ENCODE results near the gene GLB1L.

Gene GLB1L

DNA sequence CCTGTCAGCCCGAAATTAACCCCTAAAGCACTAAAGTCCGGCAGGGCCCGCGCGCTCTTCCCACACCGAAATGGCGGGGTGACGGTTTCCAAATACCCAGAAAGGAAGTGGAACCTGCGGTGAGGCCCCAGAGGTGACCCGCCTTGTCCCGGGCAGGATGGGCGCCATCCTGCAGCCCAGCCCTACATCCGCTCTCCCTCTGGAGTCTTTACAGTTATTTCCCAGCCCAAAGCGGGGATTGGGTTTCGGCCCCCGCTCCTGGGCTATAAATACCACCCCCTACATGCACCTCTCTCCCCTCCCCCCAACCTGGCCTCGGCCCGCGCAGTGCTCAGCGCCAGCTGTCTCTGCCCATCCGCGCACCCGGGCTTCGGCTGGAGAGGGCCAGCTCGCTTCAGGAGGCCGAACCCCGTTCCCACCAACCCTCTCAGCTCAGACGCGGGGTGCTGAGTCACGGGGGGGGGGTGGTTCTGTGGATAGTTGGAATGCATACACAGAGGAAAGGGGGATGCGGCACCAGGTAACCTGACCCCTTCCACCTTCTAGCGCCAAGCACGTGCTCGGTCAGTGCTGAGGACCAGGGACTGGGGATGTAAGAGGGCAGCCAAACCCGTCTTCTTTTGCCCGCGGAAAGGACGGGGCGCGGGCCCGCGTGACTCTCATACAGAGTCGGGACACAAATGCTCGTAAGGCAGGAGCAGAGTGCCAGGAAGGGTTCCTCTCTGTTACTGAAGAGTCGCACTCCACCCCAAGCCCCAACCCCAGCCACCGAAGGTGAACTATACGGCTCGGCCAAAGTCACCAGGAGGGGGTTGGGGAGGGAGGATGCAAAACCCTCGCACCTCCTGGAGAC is 7.9 kb upstream of the GLB1L start, which contains the start of gene TUBA4B:
TUBA4B (plus strand) TSS at position 344 of the 853 bp plus-strand sequence; CDS start at position 509, 165 bp downstream.
- peak within 1 kb of the TSS; percentile 76 for H3K4me3 ChIP-seq (ENCODE audit: low read depth, low read length)
- TF ChIP-seq, protein P1, sequence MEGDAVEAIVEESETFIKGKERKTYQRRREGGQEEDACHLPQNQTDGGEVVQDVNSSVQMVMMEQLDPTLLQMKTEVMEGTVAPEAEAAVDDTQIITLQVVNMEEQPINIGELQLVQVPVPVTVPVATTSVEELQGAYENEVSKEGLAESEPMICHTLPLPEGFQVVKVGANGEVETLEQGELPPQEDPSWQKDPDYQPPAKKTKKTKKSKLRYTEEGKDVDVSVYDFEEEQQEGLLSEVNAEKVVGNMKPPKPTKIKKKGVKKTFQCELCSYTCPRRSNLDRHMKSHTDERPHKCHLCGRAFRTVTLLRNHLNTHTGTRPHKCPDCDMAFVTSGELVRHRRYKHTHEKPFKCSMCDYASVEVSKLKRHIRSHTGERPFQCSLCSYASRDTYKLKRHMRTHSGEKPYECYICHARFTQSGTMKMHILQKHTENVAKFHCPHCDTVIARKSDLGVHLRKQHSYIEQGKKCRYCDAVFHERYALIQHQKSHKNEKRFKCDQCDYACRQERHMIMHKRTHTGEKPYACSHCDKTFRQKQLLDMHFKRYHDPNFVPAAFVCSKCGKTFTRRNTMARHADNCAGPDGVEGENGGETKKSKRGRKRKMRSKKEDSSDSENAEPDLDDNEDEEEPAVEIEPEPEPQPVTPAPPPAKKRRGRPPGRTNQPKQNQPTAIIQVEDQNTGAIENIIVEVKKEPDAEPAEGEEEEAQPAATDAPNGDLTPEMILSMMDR (IDR thresholded peaks at IDR 0.05; ENCODE audit: insufficient read depth, low read depth, low read length, missing control alignments) = no peak
- peak; percentile 74 for DNase-seq (ENCODE audit: low read depth)

GRCh38 chr2:219252570-219252899 is 7.3 kb upstream of the GLB1L start:
- DNase-seq (ENCODE audit: low read depth) = no peak
- TF ChIP-seq, protein P1 (IDR thresholded peaks at IDR 0.05; ENCODE audit: insufficient read depth, low read depth, low read length, missing control alignments) = no peak
- H3K4me3 ChIP-seq (ENCODE audit: low read depth, low read length) = peak overlapping the region; percentile 76

GRCh38 chr2:219252084-219252483 is 6.8 kb upstream of the GLB1L start:
- H3K4me3 ChIP-seq (ENCODE audit: low read depth, low read length) = peak overlapping the region; percentile 76
- DNase-seq (ENCODE audit: low read depth) = peak; percentile 18
- TF ChIP-seq, protein P1 (IDR thresholded peaks at IDR 0.05; ENCODE audit: insufficient read depth, low read depth, low read length, missing control alignments) = no peak

DNA sequence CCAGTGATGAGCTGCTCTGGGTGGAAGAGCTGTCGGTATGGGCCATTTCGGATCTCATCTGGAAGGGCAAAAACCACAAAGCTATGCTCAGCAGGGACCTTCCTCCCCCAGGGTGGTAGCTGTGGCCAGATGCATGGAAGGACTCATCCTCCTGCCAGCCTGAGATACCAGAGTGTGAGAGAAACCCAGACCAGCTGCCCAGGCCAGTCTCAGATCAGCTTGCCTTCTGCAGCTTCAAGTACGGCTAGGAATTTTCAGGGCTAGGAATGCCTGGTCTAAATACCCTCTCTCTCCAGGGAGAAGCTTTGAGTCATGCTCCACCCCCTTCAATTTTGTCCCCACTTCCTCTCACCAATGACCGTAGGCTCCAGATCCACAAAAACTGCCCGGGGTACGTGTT is 6.4 kb upstream of the GLB1L start:
- TF ChIP-seq, protein P1 (IDR thresholded peaks at IDR 0.05; ENCODE audit: insufficient read depth, low read depth, low read length, missing control alignments) = no peak
- DNase-seq (ENCODE audit: low read depth) = no peak
- no peak overlapping the region for H3K4me3 ChIP-seq (ENCODE audit: low read depth, low read length)

DNA sequence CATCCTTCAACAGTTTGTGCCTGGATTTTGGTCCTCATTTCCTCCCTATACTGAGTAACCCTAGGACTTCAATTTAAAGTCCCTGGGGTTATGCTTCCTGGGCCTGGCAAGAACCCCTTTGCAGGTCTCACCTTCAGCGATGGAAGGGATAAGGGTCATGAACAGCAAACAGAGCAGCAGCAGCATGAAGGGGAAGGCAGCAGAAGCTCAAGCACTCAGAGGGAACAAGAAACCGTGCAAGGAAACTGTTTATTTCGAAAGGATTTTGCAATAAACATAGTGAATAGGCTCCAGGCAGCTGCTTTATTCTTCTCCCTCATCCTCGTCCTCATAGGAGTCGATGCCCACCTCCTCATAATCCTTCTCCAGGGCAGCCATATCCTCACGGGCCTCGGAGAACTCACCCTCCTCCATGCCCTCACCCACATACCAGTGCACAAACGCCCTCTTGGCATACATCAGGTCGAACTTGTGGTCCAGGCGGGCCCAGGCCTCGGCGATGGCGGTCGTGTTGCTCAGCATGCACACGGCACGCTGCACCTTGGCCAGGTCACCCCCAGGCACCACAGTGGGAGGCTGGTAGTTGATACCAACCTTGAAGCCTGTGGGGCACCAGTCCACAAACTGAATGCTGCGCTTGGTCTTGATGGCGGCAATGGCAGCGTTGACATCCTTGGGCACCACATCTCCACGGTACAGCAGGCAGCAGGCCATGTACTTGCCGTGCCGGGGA is 5.0 kb upstream of the GLB1L start:
- DNase-seq (ENCODE audit: low read depth) = no peak
- H3K4me3 ChIP-seq (ENCODE audit: low read depth, low read length) = peak overlapping the region; percentile 10; the same call in 1 of the 2 replicates
- TF ChIP-seq, protein P1 (IDR thresholded peaks at IDR 0.05; ENCODE audit: insufficient read depth, low read depth, low read length, missing control alignments) = no peak

GRCh38 chr2:219249203-219249980 is 4.1 kb upstream of the GLB1L start:
- peak; percentile 70 for DNase-seq (ENCODE audit: low read depth)
- peak overlapping the region; percentile 28 for H3K4me3 ChIP-seq (ENCODE audit: low read depth, low read length)
- TF ChIP-seq, protein P1 (IDR thresholded peaks at IDR 0.05; ENCODE audit: insufficient read depth, low read depth, low read length, missing control alignments) = no peak

Measured in GM12865 (cell line).